Left hindlimb (tissue), 1 donor: ENCODE measurements around the gene CELA2B.
A peak's percentile ranks its signal among the peaks of the same experiment; 100 is the strongest.
"Not testable (repeated sequence)": the region's sequence is repeated elsewhere in the genome, so short reads cannot be mapped to it uniquely, and the experiment has no call there.

Source experiments
- DNase-seq: peaks from one replicate; pipeline ENCODE4 v3.0.0-alpha.2; 2018

Gene CELA2B

GRCh38 chr1:15475752-15476314 lies at the start of gene CELA2B:
CELA2B (plus strand) TSS chr1:15476104; CDS start chr1:15476126, 22 bp downstream.
- DNase-seq: no peak

GRCh38 chr1:15426492-15427279 lies 49.2 kb upstream of the CELA2B start:
- DNase-seq: peak; percentile 30

- DNase-seq: peak; percentile 18
These were observed 48.6 kb upstream of the CELA2B start for GRCh38 chr1:15427280-15427666.

- not testable (repeated sequence) for DNase-seq
These were observed 47.7 kb upstream of the CELA2B start for GRCh38 chr1:15428252-15428651.

- DNase-seq: peak; percentile 32
These were observed 47.0 kb upstream of the CELA2B start for GRCh38 chr1:15428815-15429435.

GRCh38 chr1:15429701-15430149 lies 46.2 kb upstream of the CELA2B start:
- peak; percentile 28 for DNase-seq

GRCh38 chr1:15430787-15431570 lies 44.9 kb upstream of the CELA2B start:
- DNase-seq: peak; percentile 74

- no peak for DNase-seq
These were observed 44.3 kb upstream of the CELA2B start for GRCh38 chr1:15431571-15431948.

GRCh38 chr1:15432324-15432723 lies 43.6 kb upstream of the CELA2B start:
- peak; percentile 71 for DNase-seq

GRCh38 chr1:15433471-15433870 lies 42.4 kb upstream of the CELA2B start:
- no peak for DNase-seq

GRCh38 chr1:15434739-15435138 lies 41.2 kb upstream of the CELA2B start:
- DNase-seq: not testable (repeated sequence)

GRCh38 chr1:15435239-15436077 lies 40.4 kb upstream of the CELA2B start:
- no peak for DNase-seq

- DNase-seq: no peak
These were observed 38.9 kb upstream of the CELA2B start for GRCh38 chr1:15436881-15437442.

- no peak for DNase-seq
These were observed 36.6 kb upstream of the CELA2B start for GRCh38 chr1:15439325-15439724.

- DNase-seq: no peak
These were observed 35.5 kb upstream of the CELA2B start for GRCh38 chr1:15440357-15440756.

GRCh38 chr1:15441247-15441646 lies 34.7 kb upstream of the CELA2B start:
- no peak for DNase-seq

GRCh38 chr1:15442119-15442518 lies 33.8 kb upstream of the CELA2B start:
- no peak for DNase-seq

GRCh38 chr1:15442759-15443158 lies 33.1 kb upstream of the CELA2B start:
- DNase-seq: no peak

GRCh38 chr1:15443281-15443680 lies 32.6 kb upstream of the CELA2B start:
- no peak for DNase-seq

- DNase-seq: no peak
These were observed 31.2 kb upstream of the CELA2B start for GRCh38 chr1:15444468-15445389.
